ENCODE measurements around the gene USP14. TPM values are rescaled to one million over a fixed set of nuclear protein-coding genes. Genes with fewer than 3 reads are reported as not detected.
A peak's percentile ranks its signal among the peaks of the same experiment; 100 is the strongest.
"Not testable (repeated sequence)": the region's sequence is repeated elsewhere in the genome, so short reads cannot be mapped to it uniquely, and the experiment has no call there.

USP14 gene
- polyA plus RNA-seq, 2 of the 4 experiments (the other 2 are of a cell fraction), result 50.6 to 83.9 TPM

DNA sequence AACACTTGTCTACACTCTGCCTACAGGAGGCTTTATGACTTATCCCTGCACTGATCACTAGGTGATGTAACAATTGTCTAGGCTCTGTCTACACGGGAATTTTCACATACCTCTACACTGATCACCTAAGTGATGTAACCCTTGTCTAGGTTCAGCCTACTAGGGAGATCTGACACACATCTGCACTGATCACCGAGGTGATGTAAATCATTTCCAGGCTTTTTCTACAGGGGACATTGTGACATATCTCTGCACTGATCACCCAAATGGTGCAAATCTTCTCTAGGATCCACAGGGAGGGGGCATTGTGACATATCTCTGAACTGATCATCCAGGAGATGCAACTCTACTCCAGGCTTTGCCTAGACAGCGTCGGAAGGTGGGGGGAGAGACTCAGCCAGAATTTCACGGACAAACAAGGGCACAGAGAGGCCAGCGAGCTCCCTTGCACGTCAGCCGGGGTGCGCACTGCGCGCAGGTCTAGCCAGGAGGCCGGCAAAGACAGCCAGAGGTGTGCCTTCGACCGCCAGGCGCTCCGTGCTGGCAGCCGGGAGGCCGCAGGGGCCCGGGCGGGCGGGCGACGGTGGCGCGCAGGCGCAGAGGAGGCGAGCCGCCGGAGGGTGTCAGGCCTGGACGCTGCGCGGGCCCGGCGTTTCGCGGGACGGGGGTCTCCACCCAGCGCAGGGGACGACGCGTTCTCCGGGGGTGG, 46.9 kb upstream of the USP14 start:
- ChIA-PET POLR2A (no interaction called here), CTCF (no interaction called here)
- Histone ChIP-seq H3K4me2 (peak overlapping the region; percentile 81), H3K27ac (peak overlapping the region; percentile 81 to 89), H3K9me3 (0 out of 3 replicates have a peak, but pooled peaks cover 3% of the 10 kb centered on the region), H3K4me3 (peak overlapping the region; percentile 39), H3K4me1 (peaks cover 9% of the 10 kb centered on the region; the same call in 1 of the 3 replicates)
- WGBS (ENCODE audit: missing lambda C conversion rate), result 15% methylated on average over 35 of the region's 42 CpGs
- ATAC-seq, result peak; percentile 71 to 88
- DNase-seq (ENCODE audit: low read depth in 1 of 2, low spot score in 1 of 2), result peak; percentile 33 to 66
- TF ChIP-seq, protein P1, sequence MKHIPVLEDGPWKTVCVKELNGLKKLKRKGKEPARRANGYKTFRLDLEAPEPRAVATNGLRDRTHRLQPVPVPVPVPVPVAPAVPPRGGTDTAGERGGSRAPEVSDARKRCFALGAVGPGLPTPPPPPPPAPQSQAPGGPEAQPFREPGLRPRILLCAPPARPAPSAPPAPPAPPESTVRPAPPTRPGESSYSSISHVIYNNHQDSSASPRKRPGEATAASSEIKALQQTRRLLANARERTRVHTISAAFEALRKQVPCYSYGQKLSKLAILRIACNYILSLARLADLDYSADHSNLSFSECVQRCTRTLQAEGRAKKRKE (CRISPR knock-in tag; IDR thresholded peaks at IDR 0.05; ENCODE audit: low read depth), result no peak
- no peak for TF ChIP-seq EHMT2 (IDR thresholded peaks at IDR 0.05; ENCODE audit: low read depth)
- TF ChIP-seq POLR2A (IDR thresholded peaks at IDR 0.05; ENCODE audit: low read length), result 0 out of 2 replicates have a peak, but pooled peaks have one; percentile 12
- TF ChIP-seq, protein P2, sequence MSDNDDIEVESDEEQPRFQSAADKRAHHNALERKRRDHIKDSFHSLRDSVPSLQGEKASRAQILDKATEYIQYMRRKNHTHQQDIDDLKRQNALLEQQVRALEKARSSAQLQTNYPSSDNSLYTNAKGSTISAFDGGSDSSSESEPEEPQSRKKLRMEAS (IDR thresholded peaks at IDR 0.05), result peak; percentile 93
- TF ChIP-seq, protein P3, sequence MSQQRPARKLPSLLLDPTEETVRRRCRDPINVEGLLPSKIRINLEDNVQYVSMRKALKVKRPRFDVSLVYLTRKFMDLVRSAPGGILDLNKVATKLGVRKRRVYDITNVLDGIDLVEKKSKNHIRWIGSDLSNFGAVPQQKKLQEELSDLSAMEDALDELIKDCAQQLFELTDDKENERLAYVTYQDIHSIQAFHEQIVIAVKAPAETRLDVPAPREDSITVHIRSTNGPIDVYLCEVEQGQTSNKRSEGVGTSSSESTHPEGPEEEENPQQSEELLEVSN (IDR thresholded peaks at IDR 0.05; ENCODE audit: borderline replicate concordance, low read depth), result peak; percentile 95
- FAIRE-seq, result no peak

DNA sequence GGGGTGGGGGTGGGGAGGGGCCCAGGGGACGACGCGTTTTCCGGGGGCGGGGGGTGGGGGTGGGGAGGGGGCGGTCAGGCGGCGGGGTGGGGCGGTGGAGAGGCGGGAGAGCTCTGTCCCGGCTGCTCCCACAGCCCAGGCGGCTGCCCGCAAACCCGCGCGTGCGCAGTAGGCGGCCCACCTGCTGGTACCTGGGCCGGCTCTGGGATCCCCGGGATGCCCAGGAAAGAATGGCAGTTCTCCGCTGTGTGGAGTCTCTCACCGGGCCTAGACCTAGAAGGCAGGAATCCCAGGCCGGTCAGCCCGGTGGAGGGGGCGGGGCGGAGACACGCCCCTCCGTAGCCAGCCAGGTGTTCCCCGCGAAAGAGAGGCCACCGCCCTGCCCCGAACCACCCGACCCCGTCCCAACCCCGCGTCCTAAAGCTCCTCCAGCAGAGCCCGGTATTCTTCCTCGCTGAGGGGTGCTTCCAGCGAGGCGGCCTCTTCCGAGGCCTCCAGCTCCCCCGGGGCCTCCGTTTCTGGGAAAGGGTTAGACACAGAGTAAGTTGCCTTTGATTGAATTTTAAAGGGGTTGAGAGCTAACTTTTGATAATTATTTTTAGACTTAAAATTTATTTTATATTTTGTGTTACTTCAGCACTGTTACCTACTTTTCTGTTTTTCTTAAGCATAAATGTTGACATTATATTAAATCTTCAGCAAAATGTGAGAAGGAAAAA, 46.2 kb upstream of the USP14 start:
- ATAC-seq; CTCF ChIA-PET; POLR2A ChIA-PET; H3K4me1 ChIP-seq; DNase-seq (ENCODE audit: low read depth in 1 of 2, low spot score in 1 of 2); H3K9me3 ChIP-seq; FAIRE-seq: not testable (repeated sequence)
- WGBS (ENCODE audit: missing lambda C conversion rate), result 30% methylated on average over 26 of the region's 43 CpGs
- H3K27ac ChIP-seq, result peak overlapping the region; percentile 81 to 89
- peak overlapping the region; percentile 81; the same call in 2 of the 3 replicates for H3K4me2 ChIP-seq
- H3K4me3 ChIP-seq, result peak overlapping the region; percentile 39

DNA sequence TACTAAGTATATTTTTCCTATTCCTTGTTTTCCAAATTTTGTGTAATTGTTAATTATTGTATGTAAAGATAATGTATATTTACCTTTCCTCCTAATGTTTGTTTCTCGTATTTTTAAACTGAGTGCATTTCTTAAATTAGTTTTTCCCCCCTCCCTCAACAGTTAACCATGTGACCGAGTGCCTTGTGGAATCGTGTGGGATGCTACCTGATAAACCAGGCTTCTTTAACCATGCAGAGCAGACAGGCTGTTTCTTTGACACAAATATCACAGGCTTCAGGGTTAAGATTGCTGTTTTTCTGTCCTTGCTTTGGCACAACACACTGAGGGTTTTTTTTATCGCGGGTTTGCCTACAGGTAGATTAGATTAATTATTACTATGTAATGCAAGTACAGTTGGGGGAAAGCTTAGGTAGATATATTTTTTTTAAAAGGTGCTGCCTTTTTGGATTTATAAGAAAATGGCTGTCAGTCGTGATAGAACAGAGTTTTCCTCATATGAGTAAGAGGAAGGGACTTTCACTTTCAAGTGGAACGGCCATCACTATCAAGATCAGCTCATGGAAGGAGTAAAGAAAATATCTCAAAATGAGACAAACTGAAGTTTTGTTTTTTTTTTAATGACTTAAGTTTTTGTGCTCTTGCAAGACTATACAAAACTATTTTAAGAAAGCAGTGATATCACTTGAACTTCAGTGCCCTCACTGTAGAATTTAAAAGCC, 37.7 kb upstream of the USP14 start:
- POLR2A ChIA-PET; H3K4me1 ChIP-seq; CTCF ChIA-PET; H3K27ac ChIP-seq; DNase-seq (ENCODE audit: low read depth in 1 of 2, low spot score in 1 of 2); FAIRE-seq; H3K4me3 ChIP-seq; ATAC-seq; H3K9me3 ChIP-seq; H3K4me2 ChIP-seq: not testable (repeated sequence)
- WGBS (ENCODE audit: missing lambda C conversion rate), result 68% methylated on average over 7 of the region's 7 CpGs

DNA sequence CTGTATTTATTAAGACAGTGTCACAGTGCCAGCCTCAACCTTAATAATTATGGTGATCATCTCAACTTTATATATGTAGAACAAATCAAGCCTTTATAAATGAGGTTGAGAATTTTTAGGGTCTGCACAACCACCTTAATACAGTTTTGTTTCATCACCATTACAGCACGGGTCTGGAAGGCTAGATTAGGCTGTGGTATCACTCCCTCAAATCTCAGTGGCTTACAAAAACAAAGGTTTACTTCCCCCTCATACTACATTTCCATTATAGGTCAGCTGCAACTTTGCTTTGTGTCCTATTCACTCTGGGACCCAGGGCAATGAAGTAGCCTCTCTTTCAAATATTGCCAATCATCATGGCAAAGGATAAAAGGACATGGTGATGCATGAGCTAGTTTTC, 23.3 kb upstream of the USP14 start:
- no peak overlapping the region for H3K4me3 ChIP-seq
- WGBS (ENCODE audit: missing lambda C conversion rate), result 0% methylated on average over 1 of the region's 1 CpG
- DNase-seq (ENCODE audit: low read depth in 1 of 2, low spot score in 1 of 2), result no peak
- TF ChIP-seq CHD4 (IDR thresholded peaks at IDR 0.05; ENCODE audit: borderline replicate concordance), result no peak
- TF ChIP-seq GATA3 (IDR thresholded peaks at IDR 0.05; ENCODE audit: borderline replicate concordance), result no peak
- no peak for TF ChIP-seq CBX8 (IDR thresholded peaks at IDR 0.05)
- TF ChIP-seq HOXB5 (CRISPR knock-in tag; IDR thresholded peaks at IDR 0.05), result no peak
- TF ChIP-seq SREBF2 (IDR thresholded peaks at IDR 0.05), result no peak
- no peak for TF ChIP-seq PHF8 (IDR thresholded peaks at IDR 0.05; ENCODE audit: borderline replicate concordance, low read depth)
- no peaks in the 10 kb centered on the region for H3K9me3 ChIP-seq
- no peak for ATAC-seq
- CTCF ChIA-PET, result no interaction called here
- POLR2A ChIA-PET, result no interaction called here
- no peak overlapping the region for H3K27ac ChIP-seq
- no peak overlapping the region for H3K4me2 ChIP-seq
- no peak for FAIRE-seq
- H3K4me1 ChIP-seq, result no peaks in the 10 kb centered on the region

DNA sequence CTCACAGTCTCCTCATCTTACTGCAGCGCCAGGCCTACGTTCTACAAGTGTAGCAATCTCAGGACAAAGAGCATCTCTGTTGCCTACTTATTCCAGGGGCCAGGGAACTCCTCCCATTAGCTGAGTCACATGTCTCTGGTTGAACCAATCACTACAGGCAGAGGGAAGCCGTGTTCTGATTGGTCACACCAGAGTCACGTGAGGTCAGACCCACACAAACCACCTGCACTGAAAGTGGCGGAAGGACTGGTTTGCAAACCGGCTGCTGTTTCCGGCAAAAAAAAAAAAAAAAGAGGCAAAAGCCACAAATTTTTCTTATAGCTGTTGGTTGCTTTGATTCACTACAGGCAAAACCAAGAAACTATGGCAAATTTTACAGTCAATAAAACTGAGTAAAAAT, 21.9 kb upstream of the USP14 start:
- ATAC-seq, result no peak
- WGBS (ENCODE audit: missing lambda C conversion rate), result 74% methylated on average over 7 of the region's 7 CpGs
- TF ChIP-seq, protein P4, sequence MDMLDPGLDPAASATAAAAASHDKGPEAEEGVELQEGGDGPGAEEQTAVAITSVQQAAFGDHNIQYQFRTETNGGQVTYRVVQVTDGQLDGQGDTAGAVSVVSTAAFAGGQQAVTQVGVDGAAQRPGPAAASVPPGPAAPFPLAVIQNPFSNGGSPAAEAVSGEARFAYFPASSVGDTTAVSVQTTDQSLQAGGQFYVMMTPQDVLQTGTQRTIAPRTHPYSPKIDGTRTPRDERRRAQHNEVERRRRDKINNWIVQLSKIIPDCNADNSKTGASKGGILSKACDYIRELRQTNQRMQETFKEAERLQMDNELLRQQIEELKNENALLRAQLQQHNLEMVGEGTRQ (IDR thresholded peaks at IDR 0.05), result peak; percentile 47
- TF ChIP-seq, protein P5, sequence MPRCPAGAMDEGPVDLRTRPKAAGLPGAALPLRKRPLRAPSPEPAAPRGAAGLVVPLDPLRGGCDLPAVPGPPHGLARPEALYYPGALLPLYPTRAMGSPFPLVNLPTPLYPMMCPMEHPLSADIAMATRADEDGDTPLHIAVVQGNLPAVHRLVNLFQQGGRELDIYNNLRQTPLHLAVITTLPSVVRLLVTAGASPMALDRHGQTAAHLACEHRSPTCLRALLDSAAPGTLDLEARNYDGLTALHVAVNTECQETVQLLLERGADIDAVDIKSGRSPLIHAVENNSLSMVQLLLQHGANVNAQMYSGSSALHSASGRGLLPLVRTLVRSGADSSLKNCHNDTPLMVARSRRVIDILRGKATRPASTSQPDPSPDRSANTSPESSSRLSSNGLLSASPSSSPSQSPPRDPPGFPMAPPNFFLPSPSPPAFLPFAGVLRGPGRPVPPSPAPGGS (IDR thresholded peaks at IDR 0.05), result no peak

More for the DNA sequence above, 21.9 kb upstream of the USP14 start:
- H3K9me3 ChIP-seq, result no peaks in the 10 kb centered on the region
- DNase-seq (ENCODE audit: low read depth in 1 of 2, low spot score in 1 of 2) (peak in 1 of 2 experiments; percentile 27), FAIRE-seq (no peak)
- POLR2A ChIA-PET, result no interaction called here
- H3K4me3 ChIP-seq, result no peak overlapping the region
- H3K4me1 ChIP-seq, result no peaks in the 10 kb centered on the region
- no peak overlapping the region for H3K4me2 ChIP-seq
- H3K27ac ChIP-seq, result no peak overlapping the region
- CTCF ChIA-PET, result no interaction called here
